GM19372 (cell line): ENCODE data around the gene THRB.

Experiments
- ATAC-seq: cut with Tn5 transposase; IDR thresholded peaks from one replicate; pipeline ENCODE4 v1.9.1; 2021; ENCODE audit warnings: mild to moderate bottlenecking, low read depth, moderate library complexity; ENCODE audit not compliant: unreplicated experiment

Gene THRB

GRCh38 chr3:24493746-24494617 lies 668 bp downstream of the THRB start:
- ATAC-seq: peak; percentile 2

GRCh38 chr3:24492971-24493551 lies 1.6 kb downstream of the THRB start:
- no peak for ATAC-seq

- no peak for ATAC-seq
These were observed 4.5 kb downstream of the THRB start for GRCh38 chr3:24490151-24490550.

- no peak for ATAC-seq
These were observed 7.1 kb downstream of the THRB start for GRCh38 chr3:24487325-24488262.

GRCh38 chr3:24485511-24485910 lies 9.1 kb downstream of the THRB start:
- ATAC-seq: no peak

- no peak for ATAC-seq
These were observed 10.8 kb downstream of the THRB start for GRCh38 chr3:24483873-24484272.

GRCh38 chr3:24482096-24482705 lies 12.4 kb downstream of the THRB start:
- ATAC-seq: no peak

GRCh38 chr3:24481193-24481592 lies 13.5 kb downstream of the THRB start:
- no peak for ATAC-seq

- ATAC-seq: no peak
These were observed 14.2 kb downstream of the THRB start for GRCh38 chr3:24480497-24480896.

- no peak for ATAC-seq
These were observed 14.8 kb downstream of the THRB start for GRCh38 chr3:24479816-24480215.

GRCh38 chr3:24476871-24477656 lies 17.6 kb downstream of the THRB start:
- ATAC-seq: no peak

GRCh38 chr3:24475925-24476324 lies 18.7 kb downstream of the THRB start:
- no peak for ATAC-seq

- no peak for ATAC-seq
These were observed 19.8 kb downstream of the THRB start for GRCh38 chr3:24474862-24475261.

GRCh38 chr3:24472358-24472757 lies 22.3 kb downstream of the THRB start:
- ATAC-seq: no peak

GRCh38 chr3:24471486-24471885 lies 23.2 kb downstream of the THRB start:
- no peak for ATAC-seq

GRCh38 chr3:24470277-24470676 lies 24.4 kb downstream of the THRB start:
- no peak for ATAC-seq

GRCh38 chr3:24464389-24464788 lies 30.3 kb downstream of the THRB start:
- ATAC-seq: no peak

GRCh38 chr3:24462737-24463136 lies 31.9 kb downstream of the THRB start:
- ATAC-seq: no peak

- ATAC-seq: no peak
These were observed 33.7 kb downstream of the THRB start for GRCh38 chr3:24460974-24461373.

- ATAC-seq: no peak
These were observed 36.9 kb downstream of the THRB start for GRCh38 chr3:24457719-24458118.
